Measurements from ENCODE around the gene TAMM41. TPM values are rescaled to one million over a fixed set of nuclear protein-coding genes. Genes with fewer than 3 reads are reported as not detected.

TAMM41 gene
- total and polyA plus RNA-seq, 2 donors (not counting 1 experiment from before 2014, with no cell fraction given) = 36.1 to 52.3 TPM

GRCh38 chr3:11776346-11776745 is 70.3 kb downstream of the TAMM41 start:
- intact Hi-C loops (cut with micrococcal nuclease) = no loop called here
- no peak for DNase-seq
- H3K79me2 ChIP-seq (ENCODE audit: control insufficient read depth, insufficient read depth, low read length) = no peaks in the 10 kb centered on the region
- H3K27ac Mint-ChIP-seq = no peak overlapping the region
- ChIA-PET CTCF (no interaction called here), POLR2A (no interaction called here)
- no peak for TF ChIP-seq CTCF (IDR thresholded peaks at IDR 0.05)
- no peak overlapping the region for H3K4me3 ChIP-seq (ENCODE audit: control extremely low read depth in 1 of 5, extremely low read depth in 1 of 5, insufficient read depth in 1 of 5, low read depth in 2 of 5, low read length in 4 of 5)
- no peaks in the 10 kb centered on the region for H3K27me3 ChIP-seq (replicated peaks in 1 of 4; ENCODE audit: control extremely low read depth in 1 of 4, control insufficient read depth in 3 of 4, insufficient read depth in 4 of 4, low read length in 3 of 4)
- no peaks in the 10 kb centered on the region for H3K9me3 Mint-ChIP-seq (ENCODE audit: insufficient read depth)
- H3K27ac ChIP-seq (ENCODE audit: low read length in 2 of 2) = no peak overlapping the region
- no peaks in the 10 kb centered on the region for H3K4me1 Mint-ChIP-seq
- H4K20me1 ChIP-seq (ENCODE audit: control insufficient read depth, insufficient read depth, low read length, poor library complexity, severe bottlenecking) = no peaks in the 10 kb centered on the region
- no peak for ATAC-seq (ENCODE audit: low read depth)
- H3K4me3 Mint-ChIP-seq = no peak overlapping the region
- no peaks in the 10 kb centered on the region for H3K27me3 Mint-ChIP-seq
- no peak overlapping the region for H3K9ac ChIP-seq (ENCODE audit: low read length)
- 91% methylated on average over 5 of the region's 8 CpGs for WGBS (ENCODE audit: insufficient coverage)
- H3K36me3 ChIP-seq (replicated peaks in 1 of 2; ENCODE audit: control extremely low read depth in 1 of 2, control insufficient read depth in 1 of 2, extremely low read depth in 1 of 2, insufficient read depth in 2 of 2, low read length in 1 of 2) = no peaks in the 10 kb centered on the region
- no peak overlapping the region for H3K4me2 ChIP-seq (replicated peaks; ENCODE audit: low read depth, low read length, poor library complexity, severe bottlenecking)
- H3K4me1 ChIP-seq (ENCODE audit: control insufficient read depth in 2 of 2, insufficient read depth in 2 of 2, low read length in 2 of 2) = no peaks in the 10 kb centered on the region
- no peak overlapping the region for H2AFZ ChIP-seq (ENCODE audit: insufficient read depth, low read depth, low read length, poor library complexity, severe bottlenecking)
- H3K9me3 ChIP-seq (ENCODE audit: control extremely low read depth in 1 of 3, control insufficient read depth in 2 of 3, insufficient read depth in 1 of 3, low read length in 2 of 3) = no peaks in the 10 kb centered on the region

- H3K9me3 ChIP-seq (ENCODE audit: control extremely low read depth in 1 of 3, control insufficient read depth in 2 of 3, insufficient read depth in 1 of 3, low read length in 2 of 3) = peaks cover 0 to 7% (median 0%) of the 10 kb centered on the region in 3 donors
- H3K4me3 ChIP-seq (ENCODE audit: control extremely low read depth in 1 of 5, extremely low read depth in 1 of 5, insufficient read depth in 1 of 5, low read depth in 2 of 5, low read length in 4 of 5) = no peak overlapping the region
- POLR2A ChIA-PET = no interaction called here
- H3K79me2 ChIP-seq (ENCODE audit: control insufficient read depth, insufficient read depth, low read length) = no peaks in the 10 kb centered on the region
- DNase-seq = no peak
- ATAC-seq (ENCODE audit: low read depth) = no peak
- H3K9me3 Mint-ChIP-seq (ENCODE audit: insufficient read depth) = no peaks in the 10 kb centered on the region
- no peaks in the 10 kb centered on the region for H4K20me1 ChIP-seq (ENCODE audit: control insufficient read depth, insufficient read depth, low read length, poor library complexity, severe bottlenecking)
- H3K4me2 ChIP-seq (replicated peaks; ENCODE audit: low read depth, low read length, poor library complexity, severe bottlenecking) = no peak overlapping the region
- H3K27me3 Mint-ChIP-seq = no peaks in the 10 kb centered on the region
- intact Hi-C loops (cut with micrococcal nuclease) = no loop called here
- H3K4me1 Mint-ChIP-seq = peaks cover 5% of the 10 kb centered on the region
- no peak overlapping the region for H3K27ac Mint-ChIP-seq
- no peak overlapping the region for H3K9ac ChIP-seq (ENCODE audit: low read length)
- H3K4me3 Mint-ChIP-seq = no peak overlapping the region
- WGBS (ENCODE audit: insufficient coverage) = no CpG with 5 or more reads among the region's 8 CpGs
- no peak overlapping the region for H2AFZ ChIP-seq (ENCODE audit: insufficient read depth, low read depth, low read length, poor library complexity, severe bottlenecking)
- CTCF ChIA-PET = no interaction called here
- peaks cover 6 to 7% of the 10 kb centered on the region in 2 donors for H3K4me1 ChIP-seq (ENCODE audit: control insufficient read depth in 2 of 2, insufficient read depth in 2 of 2, low read length in 2 of 2)
- H3K27me3 ChIP-seq (replicated peaks in 1 of 4; ENCODE audit: control extremely low read depth in 1 of 4, control insufficient read depth in 3 of 4, insufficient read depth in 4 of 4, low read length in 3 of 4) = no peaks in the 10 kb centered on the region
- H3K36me3 ChIP-seq (replicated peaks in 1 of 2; ENCODE audit: control extremely low read depth in 1 of 2, control insufficient read depth in 1 of 2, extremely low read depth in 1 of 2, insufficient read depth in 2 of 2, low read length in 1 of 2) = no peaks in the 10 kb centered on the region
- no peak overlapping the region for H3K27ac ChIP-seq (ENCODE audit: low read length in 2 of 2)
- TF ChIP-seq CTCF (IDR thresholded peaks at IDR 0.05) (no peak), EZH2 (IDR thresholded peaks at IDR 0.05; ENCODE audit: borderline replicate concordance, insufficient read depth, low read depth, low read length, poor library complexity, severe bottlenecking) (no peak)
Observed at GRCh38 chr3:11775493-11775892, 71.2 kb downstream of the TAMM41 start.

Measured in B cell (primary cell).